ENCODE data around the gene SRC. TPM values are rescaled to one million over a fixed set of nuclear protein-coding genes. Genes with fewer than 3 reads are reported as not detected.
A peak's percentile ranks its signal among the peaks of the same experiment; 100 is the strongest.

SRC gene
- polyA plus RNA-seq, 1 donor (not counting 4 experiments of a cell fraction or from before 2014, with no cell fraction given) = 22.8 TPM

GRCh38 chr20:37327748-37328147 is 18.2 kb upstream of the SRC start:
- H3K9me3 ChIP-seq (ENCODE audit: control insufficient read depth, low read depth, low read length) = no peaks in the 10 kb centered on the region
- no peak overlapping the region for H3K4me2 ChIP-seq (ENCODE audit: control insufficient read depth, extremely low read depth, insufficient read depth, low read depth, low read length)
- H3K4me1 ChIP-seq (ENCODE audit: control insufficient read depth, extremely low read depth, insufficient read depth, low read length) = peaks cover 15% of the 10 kb centered on the region
- no peak overlapping the region for H2AFZ ChIP-seq (ENCODE audit: control insufficient read depth, low read length)
- no peak for TF ChIP-seq EZH2 (IDR thresholded peaks at IDR 0.05; ENCODE audit: low read length)
- TF ChIP-seq CTCF (optimal IDR thresholded peaks at IDR 0.05 in 1 of 3, IDR thresholded peaks at IDR 0.05 in 1 of 3, conservative IDR thresholded peaks at IDR 0.05 in 1 of 3; ENCODE audit: extremely low read depth in 1 of 3, insufficient read depth in 2 of 3, low read length in 3 of 3) = no peak
- H3K4me3 ChIP-seq (ENCODE audit: control insufficient read depth in 2 of 3, extremely low read depth in 1 of 3, insufficient read depth in 2 of 3, low read depth in 1 of 3, low read length in 3 of 3) = no peak overlapping the region
- FAIRE-seq = no peak
- H3K36me3 ChIP-seq (ENCODE audit: control insufficient read depth in 2 of 2, extremely low read depth in 1 of 2, insufficient read depth in 2 of 2, low read length in 2 of 2) = no peaks in the 10 kb centered on the region
- dilution Hi-C loops (cut with MboI; ENCODE audit: extremely low pct_ligation_motif_present, low sequenced_read_pairs) = no loop called here
- H3K9ac ChIP-seq (ENCODE audit: control insufficient read depth, extremely low read depth, insufficient read depth, low read length) = no peak overlapping the region
- no peaks in the 10 kb centered on the region for H3K27me3 ChIP-seq (ENCODE audit: control insufficient read depth, extremely low read depth, insufficient read depth, low read length)
- H4K20me1 ChIP-seq (ENCODE audit: control insufficient read depth, extremely low read depth, insufficient read depth, low read length) = no peaks in the 10 kb centered on the region
- H3K27ac ChIP-seq (ENCODE audit: control insufficient read depth, insufficient read depth, low read length) = no peak overlapping the region
- H3K79me2 ChIP-seq (ENCODE audit: control insufficient read depth, insufficient read depth, low read length) = no peaks in the 10 kb centered on the region
- no peaks in the 10 kb centered on the region for H3K9me1 ChIP-seq (ENCODE audit: control insufficient read depth, extremely low read depth, insufficient read depth, low read length)
- no peak for DNase-seq (ENCODE audit: low read depth, low spot score)

DNA sequence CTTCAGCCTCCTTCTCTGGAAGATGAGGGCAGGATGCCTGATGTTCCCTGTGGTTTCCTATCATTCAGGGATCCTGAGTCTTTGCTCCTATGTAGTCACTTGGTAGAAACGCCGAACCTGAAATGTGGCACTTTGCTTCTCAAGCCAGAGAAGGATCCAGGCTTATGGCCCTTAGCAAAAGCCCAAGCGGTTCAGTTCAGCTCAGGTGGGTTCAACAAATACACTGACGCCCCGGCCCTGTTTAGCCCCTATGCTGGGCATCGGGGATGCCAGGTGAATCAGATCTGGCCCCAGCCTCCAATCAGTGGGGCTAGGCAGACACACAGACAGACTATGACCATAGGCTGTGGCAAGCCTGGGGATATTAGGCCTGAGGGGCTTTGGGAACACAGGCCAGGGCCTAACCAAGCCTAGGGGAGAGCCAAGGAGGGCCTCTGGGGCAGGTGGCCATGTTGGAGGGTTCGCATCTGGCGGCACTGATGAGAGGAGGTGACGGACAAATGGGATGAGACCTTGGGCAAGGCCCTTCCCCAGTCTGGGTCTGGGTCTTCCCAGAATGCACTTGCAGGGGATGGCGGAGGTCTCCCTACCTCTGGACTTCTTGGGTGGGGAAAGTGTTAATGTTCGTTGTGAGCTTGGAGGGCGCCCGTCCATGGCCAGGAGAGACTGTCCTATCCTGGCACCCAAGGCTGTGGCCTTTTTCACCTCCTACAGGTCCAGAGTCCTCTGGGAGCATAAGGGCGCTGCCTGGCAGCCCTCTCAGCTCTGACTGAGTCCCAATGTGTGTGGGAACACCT is 17.6 kb upstream of the SRC start:
- Histone ChIP-seq H4K20me1 (ENCODE audit: control insufficient read depth, extremely low read depth, insufficient read depth, low read length) (no peaks in the 10 kb centered on the region), H3K4me2 (ENCODE audit: control insufficient read depth, extremely low read depth, insufficient read depth, low read depth, low read length) (no peak overlapping the region)
- dilution Hi-C loops (cut with MboI; ENCODE audit: extremely low pct_ligation_motif_present, low sequenced_read_pairs) = no loop called here

More for the DNA sequence above, 17.6 kb upstream of the SRC start:
- Histone ChIP-seq H3K9me1 (ENCODE audit: control insufficient read depth, extremely low read depth, insufficient read depth, low read length) (no peaks in the 10 kb centered on the region), H3K9ac (ENCODE audit: control insufficient read depth, extremely low read depth, insufficient read depth, low read length) (no peak overlapping the region), H3K27me3 (ENCODE audit: control insufficient read depth, extremely low read depth, insufficient read depth, low read length) (no peaks in the 10 kb centered on the region), H3K36me3 (ENCODE audit: control insufficient read depth in 2 of 2, extremely low read depth in 1 of 2, insufficient read depth in 2 of 2, low read length in 2 of 2) (no peaks in the 10 kb centered on the region), H2AFZ (ENCODE audit: control insufficient read depth, low read length) (no peak overlapping the region), H3K27ac (ENCODE audit: control insufficient read depth, insufficient read depth, low read length) (no peak overlapping the region), H3K4me3 (ENCODE audit: control insufficient read depth in 2 of 3, extremely low read depth in 1 of 3, insufficient read depth in 2 of 3, low read depth in 1 of 3, low read length in 3 of 3) (no peak overlapping the region), H3K4me1 (ENCODE audit: control insufficient read depth, extremely low read depth, insufficient read depth, low read length) (peaks cover 17% of the 10 kb centered on the region), H3K9me3 (ENCODE audit: control insufficient read depth, low read depth, low read length) (no peaks in the 10 kb centered on the region), H3K79me2 (ENCODE audit: control insufficient read depth, insufficient read depth, low read length) (no peaks in the 10 kb centered on the region)
- no peak for DNase-seq (ENCODE audit: low read depth, low spot score)
- TF ChIP-seq CTCF (optimal IDR thresholded peaks at IDR 0.05 in 1 of 3, IDR thresholded peaks at IDR 0.05 in 1 of 3, conservative IDR thresholded peaks at IDR 0.05 in 1 of 3; ENCODE audit: extremely low read depth in 1 of 3, insufficient read depth in 2 of 3, low read length in 3 of 3) (no peak), EZH2 (IDR thresholded peaks at IDR 0.05; ENCODE audit: low read length) (no peak)
- peak; percentile 29 for FAIRE-seq
